Stimulated activated CD8-positive, alpha-beta memory T cell treated with anti-CD3 and anti-CD28 coated beads, Interleukin-12 subunit alpha, Interleukin-12 subunit beta, amount 100 ng/mL, for 24 hours (primary cell): Measurements from ENCODE around the gene LDLRAD3.

ENCODE experiments used
- DNase-seq: peaks from one replicate; pipeline ENCODE4 v3.0.0-alpha.2; 2020; ENCODE audit errors: extremely low read depth

Gene LDLRAD3

DNA sequence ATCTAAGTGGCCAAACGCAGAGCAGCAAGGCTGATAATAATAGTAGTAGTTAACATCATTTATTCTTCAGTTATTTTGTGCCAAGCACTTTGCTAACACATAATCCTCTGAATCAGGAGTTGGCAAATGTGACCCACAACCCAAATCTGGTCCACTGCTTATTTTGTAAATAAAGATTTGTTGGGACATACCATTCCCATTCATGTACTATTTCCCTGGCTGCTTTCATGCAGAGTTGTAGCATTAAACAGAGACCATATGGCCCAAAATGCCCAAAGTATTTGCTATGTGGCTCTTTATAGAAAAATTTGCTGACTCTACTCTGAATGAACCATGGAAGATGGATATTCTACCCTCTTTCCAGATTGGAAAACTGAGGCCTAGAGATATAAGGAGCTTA, 295.0 kb downstream of the LDLRAD3 start:
- no peak for DNase-seq

DNA sequence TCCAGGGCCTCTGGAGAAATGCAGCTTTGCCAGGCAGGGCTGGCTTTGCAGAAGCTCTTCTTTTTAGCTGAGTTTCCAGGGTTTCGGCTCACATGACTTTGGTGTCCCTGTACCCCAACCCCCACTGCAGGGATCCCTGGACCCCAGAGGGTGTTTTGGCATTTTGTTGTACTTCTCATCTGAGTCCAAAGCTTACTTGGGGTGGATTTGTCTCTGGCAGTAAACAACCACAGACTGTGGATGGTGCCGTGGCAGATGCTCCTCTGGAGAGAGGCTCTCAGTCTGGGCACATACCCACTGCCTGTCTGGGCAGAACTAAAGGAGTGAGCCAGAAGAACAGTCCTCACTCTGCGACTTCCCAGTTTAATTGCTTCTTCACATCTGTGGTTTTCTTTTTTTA, 295.8 kb downstream of the LDLRAD3 start:
- DNase-seq = no peak

DNA sequence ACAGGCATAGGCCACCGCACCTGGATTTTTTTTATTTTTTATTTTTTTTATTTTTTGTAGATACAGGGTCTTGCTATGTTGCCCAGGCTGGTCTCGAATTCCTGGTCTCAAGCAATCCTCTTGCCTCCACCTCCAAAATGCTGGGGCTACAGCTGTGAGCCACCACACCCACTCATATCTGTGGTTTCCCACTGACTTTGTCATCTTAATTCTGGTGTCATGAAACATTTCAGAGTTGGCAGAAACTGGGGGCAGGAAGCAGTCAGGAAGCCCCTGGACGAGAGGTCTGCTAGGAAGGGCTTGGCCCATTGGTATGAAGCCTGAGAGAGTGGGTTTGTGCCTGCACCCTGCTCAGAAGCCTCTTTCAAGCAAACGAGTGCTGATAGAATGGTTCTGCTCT, 296.3 kb downstream of the LDLRAD3 start:
- DNase-seq = no peak

DNA sequence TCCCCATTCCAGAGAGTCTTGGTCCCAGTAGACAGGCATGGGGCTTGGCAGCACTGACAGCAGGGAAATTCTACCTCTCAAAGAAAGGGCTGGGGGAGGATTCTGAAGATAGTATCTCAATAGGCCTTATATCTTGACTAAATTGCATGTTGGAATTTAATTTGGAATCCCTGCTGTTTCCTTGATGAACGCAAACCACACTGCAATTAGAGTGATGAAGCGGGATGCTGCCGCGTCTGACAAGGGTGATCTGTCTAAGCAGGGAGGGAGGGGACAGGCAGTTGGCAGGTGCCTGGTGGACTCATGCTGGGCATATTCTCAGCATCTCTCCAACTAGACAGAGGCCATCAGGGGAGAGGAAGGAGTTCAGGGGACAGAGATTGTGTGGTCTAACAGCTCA, 296.9 kb downstream of the LDLRAD3 start:
- DNase-seq = no peak

DNA sequence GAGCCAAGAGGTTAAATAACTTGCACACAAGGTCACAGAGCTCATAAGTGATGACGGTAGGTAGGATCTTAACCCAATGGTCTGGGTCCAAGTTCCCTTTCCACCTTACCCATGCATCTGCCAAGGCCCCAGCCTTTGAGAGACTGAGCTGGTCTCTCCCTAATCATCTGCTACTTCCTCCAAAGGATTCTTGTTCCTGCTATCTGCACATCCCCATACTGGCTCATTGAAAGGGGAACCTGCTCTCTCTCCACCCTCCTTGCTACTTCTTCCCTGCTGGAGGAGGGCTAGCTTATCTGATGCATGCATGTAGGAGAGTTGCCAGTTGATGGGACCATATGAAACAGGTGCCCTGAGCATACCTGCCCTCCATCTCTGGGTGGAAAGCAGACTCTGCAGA, 297.6 kb downstream of the LDLRAD3 start:
- DNase-seq = no peak

DNA sequence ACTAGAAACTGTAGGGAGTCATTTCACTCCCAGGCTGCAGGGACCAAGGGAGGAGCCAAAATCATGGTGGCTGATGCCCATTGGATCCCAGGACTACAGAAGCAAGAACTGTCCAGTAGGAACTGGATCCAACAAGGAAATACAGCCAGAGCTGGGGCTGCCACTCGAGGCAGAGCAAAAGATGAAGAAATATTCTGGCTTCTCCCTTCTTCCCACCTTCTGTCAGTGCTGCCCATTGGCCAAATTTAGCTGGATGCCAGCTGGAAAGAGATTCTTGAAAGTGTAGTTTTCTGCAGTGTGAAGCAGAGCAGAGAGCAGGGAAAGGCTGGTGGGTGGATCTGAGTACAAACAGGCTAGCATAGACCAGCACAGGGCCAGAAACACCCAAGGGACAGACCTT, 299.8 kb downstream of the LDLRAD3 start:
- no peak for DNase-seq

DNA sequence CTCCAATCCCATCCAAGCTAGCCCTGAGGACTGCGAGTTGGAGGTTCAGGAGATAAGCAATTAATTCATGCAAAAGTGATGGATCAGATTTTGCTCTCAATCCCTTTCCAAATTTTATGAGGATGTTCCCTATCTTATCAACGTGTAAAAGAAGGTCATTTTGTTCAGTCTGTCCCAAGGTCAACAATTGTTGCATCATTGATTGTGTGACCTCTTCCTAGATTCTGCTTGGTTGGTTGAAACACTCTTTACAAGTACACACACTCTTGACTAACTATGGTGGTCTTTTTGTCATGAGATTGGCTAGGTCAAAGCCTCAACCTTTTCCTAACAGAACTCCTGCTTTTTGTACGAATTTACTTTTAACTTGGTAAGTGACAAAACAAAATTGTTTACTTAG, 303.6 kb downstream of the LDLRAD3 start:
- DNase-seq = no peak

DNA sequence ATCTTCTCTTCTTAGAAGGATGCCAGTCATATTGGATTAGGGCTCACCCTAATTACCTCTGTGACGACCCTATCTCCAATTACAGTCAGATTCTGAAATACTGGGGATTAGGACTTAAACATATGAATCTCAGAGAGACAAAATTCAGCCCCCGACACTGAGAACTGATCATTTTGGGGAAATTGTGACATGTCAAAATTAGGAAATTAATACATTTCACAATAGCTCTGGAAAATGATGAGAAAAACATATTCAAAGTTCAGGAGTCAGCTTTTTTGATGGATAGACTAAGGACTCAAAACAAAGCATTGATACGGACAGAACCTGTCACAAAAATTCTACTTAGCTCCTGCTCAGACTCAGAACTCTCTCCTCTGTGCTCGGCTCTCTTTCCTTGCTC, 304.6 kb downstream of the LDLRAD3 start:
- no peak for DNase-seq

DNA sequence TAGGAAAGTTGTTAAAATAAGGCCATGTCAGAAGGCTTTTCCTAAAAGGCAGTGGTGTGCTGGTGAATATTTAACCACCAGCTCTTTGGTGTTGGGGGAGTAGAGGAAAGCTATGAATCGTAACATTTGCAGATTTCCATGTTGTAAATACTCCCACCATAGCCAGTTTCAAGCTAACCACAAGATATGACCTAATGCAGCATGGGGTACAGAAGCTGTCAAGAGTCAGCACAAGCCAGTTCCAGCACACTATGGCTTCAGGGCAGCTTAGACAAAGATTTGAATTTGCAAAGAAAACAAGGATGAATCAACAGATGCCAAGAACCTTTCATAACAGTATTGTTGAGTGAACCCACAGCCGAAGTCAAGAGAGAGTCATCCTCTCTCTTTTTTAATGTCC, 305.4 kb downstream of the LDLRAD3 start:
- no peak for DNase-seq

DNA sequence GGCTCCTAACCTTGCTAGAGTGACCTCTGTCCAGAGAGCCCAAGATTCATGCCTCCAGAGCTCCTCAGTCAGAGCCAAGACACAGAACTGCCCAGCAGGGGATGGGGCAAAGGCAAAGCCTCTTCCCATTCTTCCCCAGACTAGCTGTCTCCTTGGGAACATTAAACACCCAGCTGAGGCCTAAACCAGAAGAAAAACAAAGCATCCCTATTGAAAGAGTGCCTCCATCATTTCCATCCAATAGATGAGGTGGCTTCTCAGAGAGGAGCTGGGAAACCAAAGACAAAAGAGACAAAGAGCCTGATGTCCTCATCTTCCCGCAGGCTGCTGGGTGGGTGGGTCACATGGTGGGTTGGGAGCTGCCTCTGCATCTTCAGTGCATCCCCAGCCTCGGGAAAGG, 308.0 kb downstream of the LDLRAD3 start:
- no peak for DNase-seq

DNA sequence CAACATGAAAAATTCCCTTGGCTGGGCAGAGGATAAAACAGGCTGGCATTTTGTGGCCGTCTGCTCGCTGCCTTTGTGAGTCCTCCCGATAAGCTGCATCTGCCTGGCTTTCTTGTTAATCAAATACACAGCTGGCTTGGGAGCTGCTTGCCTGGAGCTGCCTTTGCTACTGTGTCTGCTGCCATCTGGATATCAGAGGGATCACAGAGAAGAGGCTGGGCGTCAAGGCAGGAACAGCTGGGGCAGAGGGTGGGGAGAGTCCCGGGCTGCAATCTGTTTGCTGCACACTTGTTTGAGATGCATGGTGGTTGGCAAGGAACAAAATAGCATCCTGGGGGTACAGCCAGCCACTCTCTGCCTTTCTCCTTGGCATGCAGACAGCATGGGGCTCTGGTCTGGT, 309.4 kb downstream of the LDLRAD3 start:
- DNase-seq = no peak

DNA sequence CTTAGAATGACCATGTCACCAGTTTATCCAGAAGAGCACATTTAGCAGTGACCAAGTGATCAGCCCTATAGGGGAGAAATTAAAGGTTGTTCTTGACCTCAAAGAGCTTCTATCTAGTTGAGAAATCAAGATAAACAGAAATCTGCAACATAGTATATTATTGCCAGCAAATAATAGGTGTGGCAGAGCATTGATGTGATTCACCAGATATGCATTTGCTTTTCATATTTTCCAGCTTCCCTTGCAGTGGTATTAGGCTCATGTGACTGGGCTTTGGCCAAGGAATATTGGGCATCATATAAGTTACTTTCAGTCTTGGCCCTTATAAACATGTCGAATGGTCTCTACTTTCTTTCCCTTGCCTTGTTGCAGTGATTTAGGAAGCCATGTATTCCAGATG, 310.9 kb downstream of the LDLRAD3 start:
- no peak for DNase-seq

DNA sequence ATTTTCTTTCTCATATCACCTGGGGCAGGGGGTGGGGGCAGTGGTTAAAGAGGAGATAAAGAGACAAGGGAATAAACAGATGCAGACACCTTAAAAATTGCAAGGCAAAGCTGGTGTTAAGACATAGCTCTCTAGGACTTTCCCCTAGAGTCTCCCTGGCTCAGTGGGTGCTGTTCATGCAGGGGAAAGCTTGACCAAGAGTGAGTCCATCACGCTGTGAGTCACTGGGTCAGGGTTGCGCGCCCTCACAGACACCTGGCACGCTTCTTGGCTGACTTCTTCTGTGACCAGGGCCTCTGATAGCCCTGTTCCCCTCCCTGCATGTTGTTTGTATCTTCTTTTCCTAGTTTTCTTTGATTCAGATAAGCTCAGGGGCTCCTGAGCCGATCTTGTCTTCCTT, 313.5 kb downstream of the LDLRAD3 start:
- DNase-seq = no peak

DNA sequence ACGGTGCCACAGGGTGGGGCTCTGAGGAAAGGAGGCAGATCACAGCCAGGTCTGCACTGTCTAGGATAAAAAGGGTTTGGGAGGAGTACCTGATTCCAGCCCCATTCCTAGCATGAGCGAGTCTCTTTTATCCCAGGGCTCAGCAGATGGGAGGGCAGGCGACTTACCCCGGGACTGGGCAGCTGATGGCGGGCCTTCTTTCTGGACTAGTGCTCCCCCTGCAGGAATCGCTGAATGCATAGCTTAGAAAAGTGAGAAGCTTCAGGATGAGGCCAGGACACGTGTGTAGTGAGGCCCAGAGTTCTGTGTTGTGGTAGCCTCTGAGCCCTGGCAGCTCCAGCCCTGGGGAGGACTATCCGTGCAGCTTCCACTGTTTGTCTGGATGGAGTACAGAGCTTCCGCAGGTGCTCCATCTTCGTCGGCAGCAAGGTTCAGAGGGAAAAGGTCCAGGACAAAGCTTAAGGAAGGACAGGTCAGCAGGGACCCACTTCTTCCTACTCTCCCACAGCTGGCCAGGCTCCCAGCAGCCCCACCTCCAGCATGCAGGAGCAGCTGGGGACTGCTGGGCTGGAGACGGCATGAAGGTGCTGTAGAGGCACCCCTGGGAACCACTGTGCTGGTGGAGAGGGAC, 315.0 kb downstream of the LDLRAD3 start:
- DNase-seq = no peak

DNA sequence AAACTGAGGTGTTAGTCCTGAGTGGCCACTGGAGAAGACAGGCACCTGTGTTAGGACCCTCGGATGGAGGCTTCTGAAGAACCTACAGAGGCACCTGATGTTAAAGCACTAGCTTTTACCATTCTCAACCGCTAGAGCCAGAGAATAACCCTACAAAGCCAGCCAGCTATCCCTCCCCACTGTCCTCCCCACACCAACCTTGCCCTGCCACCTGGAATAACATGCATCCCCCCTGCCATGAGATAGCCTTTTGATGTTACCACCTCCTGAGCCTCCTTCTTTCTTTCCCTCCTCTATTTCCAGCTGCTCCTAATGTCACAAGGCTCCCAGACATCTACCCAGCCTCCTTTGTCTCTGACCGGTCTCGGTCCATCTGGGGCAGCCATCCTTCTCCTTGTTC, 317.2 kb downstream of the LDLRAD3 start:
- no peak for DNase-seq

DNA sequence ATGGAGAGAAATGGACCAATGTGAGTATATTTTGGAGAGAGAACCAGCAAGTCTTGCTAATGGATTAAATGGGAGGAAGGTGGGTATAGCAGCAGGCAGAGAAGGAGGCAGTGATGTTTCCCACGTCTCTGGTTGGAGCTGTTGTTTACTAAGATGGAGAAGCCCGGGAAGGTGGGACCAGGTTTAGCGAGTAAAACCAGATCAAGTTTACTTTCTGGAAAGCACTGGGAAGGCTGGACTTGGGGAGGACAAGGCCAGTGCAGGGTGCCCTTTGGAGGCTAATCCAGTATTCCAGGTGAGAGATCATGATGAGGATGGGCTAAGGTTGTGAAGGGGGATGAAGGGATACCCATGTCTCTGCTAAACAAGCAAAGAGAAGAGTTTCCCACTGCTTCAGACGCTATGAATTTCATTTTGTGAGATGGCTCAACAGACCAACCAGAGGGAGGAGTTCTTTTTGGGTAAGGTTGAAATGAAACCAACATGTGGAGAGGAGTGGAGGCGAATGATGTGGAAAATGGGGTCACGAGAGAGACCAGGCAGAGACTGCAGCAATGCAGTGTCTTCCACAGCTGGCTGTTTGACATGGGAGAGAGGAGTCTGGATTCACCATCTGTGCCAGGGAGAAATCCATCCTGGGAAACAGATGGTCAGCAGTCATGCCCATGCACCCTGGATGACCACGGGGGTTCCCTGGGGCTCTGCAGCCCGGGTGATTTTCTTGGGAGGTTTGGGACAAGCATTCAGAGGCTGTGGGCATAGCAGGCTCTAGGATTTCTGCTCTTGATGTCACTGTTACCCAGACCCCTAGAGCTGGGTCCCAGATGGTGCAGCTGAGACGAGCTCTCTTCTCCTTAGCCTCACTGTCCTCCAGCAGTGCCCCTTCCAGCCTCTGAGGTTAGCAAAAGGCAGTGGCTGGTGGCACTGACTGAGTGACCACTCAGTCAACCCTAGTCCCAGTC, 320.4 kb downstream of the LDLRAD3 start:
- no peak for DNase-seq

DNA sequence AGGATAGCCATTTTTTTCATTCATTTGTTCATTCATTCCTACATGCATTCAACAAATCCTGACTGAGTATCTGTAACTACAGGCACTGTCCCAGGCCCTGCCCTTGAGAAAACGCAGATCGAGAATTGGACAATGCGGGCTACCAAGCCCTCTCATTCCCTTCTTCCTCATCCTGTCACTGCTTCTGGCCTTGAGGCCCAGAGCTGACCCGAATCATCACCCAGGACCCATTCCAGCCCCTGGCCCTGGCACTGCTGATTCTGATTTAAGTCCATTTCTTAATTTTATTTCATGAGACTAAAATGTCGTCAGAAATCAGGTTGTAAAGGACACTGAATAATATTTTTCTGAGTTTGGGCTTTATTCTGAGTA, 321.1 kb downstream of the LDLRAD3 start:
- no peak for DNase-seq

DNA sequence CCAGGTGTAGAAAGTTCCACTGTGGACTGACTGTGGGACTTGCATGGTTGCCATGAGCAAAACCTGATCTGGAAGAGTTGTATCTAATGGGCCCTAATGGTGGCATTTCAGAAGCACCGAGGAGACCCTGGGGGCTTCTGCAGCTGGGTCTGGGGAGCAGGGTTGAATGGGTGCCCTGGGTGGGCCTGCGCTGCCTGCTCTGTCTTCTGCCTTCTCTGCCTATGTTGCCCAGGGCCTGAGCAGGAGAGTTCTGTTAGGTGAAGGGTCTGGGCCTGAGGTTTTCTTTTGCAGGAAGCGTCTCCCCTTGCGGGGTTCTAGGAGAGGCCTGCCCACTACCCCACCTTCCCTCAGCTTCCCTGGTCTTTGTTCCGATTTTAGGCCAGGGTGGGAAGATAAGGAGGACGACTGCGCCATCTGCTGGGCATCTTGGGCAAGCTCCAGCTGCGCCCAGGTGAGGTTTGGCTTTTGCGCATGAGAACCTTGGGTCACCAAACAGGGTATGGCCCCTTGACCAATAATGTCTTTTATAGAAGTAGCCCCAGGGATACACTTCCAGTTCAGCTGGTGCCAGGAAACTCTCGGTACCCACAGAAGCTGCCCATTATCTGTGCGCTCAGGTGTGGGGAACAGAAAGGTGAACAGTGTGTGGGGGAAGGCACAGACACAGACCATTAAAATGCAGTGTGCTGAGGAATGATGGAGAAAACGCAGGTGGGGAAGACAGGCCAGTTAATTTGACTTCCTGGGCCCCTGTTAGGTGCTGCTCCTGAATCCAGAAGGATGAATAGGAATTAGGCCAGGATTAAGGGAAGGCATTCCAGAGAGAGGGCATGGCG, 322.1 kb downstream of the LDLRAD3 start:
- DNase-seq = no peak

DNA sequence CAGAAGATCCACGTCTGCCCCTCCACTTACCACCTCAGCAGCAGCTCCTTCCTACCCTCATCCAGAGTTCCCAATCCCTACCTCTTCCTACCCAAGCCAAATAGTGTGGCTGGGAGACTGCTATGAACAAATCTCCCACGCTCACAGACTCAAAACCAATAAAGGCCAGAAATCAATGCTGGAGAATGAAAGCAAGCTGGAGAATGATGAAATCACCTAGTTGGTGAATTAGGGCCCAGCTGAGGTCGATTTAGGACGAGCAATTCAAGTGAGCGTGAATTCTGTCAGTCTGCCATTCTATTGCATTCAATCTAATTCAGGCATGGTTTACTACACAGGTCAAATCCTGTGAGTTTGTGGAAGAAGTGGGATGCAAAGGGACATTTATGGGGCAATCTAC, 322.9 kb downstream of the LDLRAD3 start:
- DNase-seq = no peak

DNA sequence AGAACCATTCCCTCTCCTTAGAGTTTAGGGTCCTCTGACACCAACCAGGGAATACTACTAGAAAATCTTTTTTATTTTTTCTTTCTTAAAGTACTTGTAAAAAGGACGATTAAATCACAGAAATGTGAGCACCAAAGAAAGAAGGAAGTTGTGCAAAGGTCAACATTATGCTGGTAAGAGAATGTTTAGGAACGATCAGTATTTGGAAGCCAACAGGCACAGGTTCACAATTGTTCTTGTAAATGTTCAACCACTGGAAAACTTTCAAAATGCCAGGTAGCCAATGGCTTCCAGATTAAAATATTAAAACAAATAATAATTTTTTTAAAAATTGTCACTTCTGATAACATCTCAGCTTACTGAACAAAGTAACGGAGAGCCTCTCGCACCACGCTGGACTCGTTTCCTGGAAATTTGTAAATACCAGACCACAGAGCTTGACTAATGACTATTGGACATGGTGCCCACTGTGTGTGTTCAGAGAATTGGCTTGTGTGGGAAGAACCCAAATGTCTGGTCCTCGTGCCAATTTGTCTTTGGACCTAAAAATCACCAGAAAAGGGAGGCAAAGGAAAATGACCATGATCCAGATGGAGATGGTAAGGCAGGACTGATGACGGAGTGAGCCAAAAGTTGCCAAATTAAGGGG, 324.6 kb downstream of the LDLRAD3 start:
- no peak for DNase-seq

DNA sequence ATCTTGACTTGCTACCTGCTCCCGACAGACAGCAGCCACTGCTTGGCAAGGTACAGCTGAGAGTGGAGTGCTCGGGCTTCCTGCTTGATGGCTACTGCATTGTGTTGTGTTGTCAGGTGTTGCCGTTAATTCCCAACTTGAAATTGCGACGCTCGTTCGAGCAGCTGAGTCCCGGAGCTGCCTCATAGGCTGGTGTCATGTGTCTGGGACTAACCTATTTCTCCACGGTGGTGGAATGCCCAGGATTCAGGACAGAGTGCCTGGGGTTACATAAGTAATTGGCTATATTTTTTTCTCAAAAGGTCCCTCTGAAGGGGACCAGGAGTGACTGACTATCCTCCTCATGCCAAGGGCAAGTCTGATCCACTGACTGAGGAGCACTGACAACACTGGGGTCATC, 326.8 kb downstream of the LDLRAD3 start:
- no peak for DNase-seq

DNA sequence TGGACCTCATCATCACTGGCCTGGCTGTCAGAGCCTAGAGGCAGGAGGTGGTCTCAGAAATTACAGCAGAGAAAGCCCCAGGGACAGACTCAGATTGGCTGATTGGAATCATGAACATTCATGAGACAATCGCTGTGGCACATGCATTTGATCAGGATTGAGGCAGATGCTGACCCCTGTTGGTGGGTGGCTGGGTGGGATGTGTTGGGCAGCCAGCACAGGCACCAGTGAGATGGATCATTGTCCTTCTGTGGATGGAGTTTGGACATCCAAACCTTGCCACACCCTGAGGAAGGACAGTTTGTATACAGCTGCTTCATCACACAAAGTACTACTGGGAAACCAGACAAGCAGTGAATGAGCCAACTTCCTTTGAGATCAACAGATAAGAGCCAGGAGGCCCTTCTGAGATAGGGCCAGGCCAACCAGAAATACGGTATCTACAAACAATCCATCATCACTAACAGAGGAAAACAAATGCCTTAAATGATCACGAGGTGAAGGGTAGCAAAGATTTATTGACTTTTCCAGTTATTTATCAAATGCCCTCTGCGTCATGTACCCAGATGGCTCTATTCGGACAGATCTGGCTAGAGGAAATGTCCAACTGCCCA, 328.0 kb downstream of the LDLRAD3 start:
- no peak for DNase-seq
